Ishikawa (cell line): ENCODE data around the gene KCNQ1.

Source experiments
- CEBPB ChIP-seq: IDR thresholded peaks from 2 replicates; pipeline ENCODE4 v1.6.1; 2012
- CREB1 ChIP-seq: IDR thresholded peaks from 2 replicates; pipeline ENCODE4 v1.6.1; 2012; ENCODE audit warnings: low read depth
- EGR1 ChIP-seq: IDR thresholded peaks from 2 replicates; pipeline ENCODE4 v1.6.1; 2012
- EP300 ChIP-seq: IDR thresholded peaks from 2 replicates; pipeline ENCODE4 v1.6.1; 2012; ENCODE audit warnings: borderline replicate concordance
- FOXM1 ChIP-seq: IDR thresholded peaks from 2 replicates; pipeline ENCODE4 v1.6.1; 2012; ENCODE audit warnings: low read depth, borderline replicate concordance
- RAD21 ChIP-seq: IDR thresholded peaks from 2 replicates; pipeline ENCODE4 v1.6.1; 2012; ENCODE audit warnings: low read depth
- TEAD4 ChIP-seq: IDR thresholded peaks from 2 replicates; pipeline ENCODE4 v1.6.1; 2012
- YY1 ChIP-seq: IDR thresholded peaks from 2 replicates; pipeline ENCODE4 v1.6.1; 2012; ENCODE audit warnings: low read depth
- TF ChIP-seq, protein P1 (sequence below): IDR thresholded peaks from 2 replicates; pipeline ENCODE4 v1.6.1; 2012; ENCODE audit warnings: low read depth, mild to moderate bottlenecking

DNA sequence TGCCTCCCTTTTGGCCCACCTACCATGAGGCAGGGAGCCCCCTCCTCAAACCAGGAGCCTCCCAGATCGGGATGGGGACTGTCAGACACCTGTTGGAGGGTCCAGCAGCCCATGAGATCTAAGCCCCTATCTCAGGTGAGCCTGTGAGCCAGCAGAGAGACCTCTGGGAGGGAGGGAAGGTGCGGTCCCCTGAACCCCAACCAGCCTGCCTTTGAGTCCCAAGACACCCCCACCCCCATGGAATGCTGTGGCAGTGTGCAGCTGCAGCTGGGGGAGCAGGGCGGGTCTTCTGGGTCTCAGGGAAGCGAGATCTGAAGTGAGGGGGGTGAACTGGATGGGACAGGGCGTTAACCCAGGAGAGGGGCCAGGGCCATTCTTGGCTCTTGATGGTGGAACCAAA, 442.1 kb downstream of the KCNQ1 start:
- TF ChIP-seq CEBPB, result no peak
- no peak for TF ChIP-seq CREB1
- TF ChIP-seq RAD21, result no peak
- no peak for TF ChIP-seq YY1
- TF ChIP-seq FOXM1, result no peak
- no peak for TF ChIP-seq TEAD4
- TF ChIP-seq EGR1, result no peak
- TF ChIP-seq, protein P1, sequence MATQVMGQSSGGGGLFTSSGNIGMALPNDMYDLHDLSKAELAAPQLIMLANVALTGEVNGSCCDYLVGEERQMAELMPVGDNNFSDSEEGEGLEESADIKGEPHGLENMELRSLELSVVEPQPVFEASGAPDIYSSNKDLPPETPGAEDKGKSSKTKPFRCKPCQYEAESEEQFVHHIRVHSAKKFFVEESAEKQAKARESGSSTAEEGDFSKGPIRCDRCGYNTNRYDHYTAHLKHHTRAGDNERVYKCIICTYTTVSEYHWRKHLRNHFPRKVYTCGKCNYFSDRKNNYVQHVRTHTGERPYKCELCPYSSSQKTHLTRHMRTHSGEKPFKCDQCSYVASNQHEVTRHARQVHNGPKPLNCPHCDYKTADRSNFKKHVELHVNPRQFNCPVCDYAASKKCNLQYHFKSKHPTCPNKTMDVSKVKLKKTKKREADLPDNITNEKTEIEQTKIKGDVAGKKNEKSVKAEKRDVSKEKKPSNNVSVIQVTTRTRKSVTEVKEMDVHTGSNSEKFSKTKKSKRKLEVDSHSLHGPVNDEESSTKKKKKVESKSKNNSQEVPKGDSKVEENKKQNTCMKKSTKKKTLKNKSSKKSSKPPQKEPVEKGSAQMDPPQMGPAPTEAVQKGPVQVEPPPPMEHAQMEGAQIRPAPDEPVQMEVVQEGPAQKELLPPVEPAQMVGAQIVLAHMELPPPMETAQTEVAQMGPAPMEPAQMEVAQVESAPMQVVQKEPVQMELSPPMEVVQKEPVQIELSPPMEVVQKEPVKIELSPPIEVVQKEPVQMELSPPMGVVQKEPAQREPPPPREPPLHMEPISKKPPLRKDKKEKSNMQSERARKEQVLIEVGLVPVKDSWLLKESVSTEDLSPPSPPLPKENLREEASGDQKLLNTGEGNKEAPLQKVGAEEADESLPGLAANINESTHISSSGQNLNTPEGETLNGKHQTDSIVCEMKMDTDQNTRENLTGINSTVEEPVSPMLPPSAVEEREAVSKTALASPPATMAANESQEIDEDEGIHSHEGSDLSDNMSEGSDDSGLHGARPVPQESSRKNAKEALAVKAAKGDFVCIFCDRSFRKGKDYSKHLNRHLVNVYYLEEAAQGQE, result no peak
- TF ChIP-seq EP300, result no peak
